Activated CD8-positive, alpha-beta T cell treated with anti-CD3 and anti-CD28 coated beads for 36 hours (primary cell): ENCODE results near the gene MYO18A. TPM values are rescaled to one million over a fixed set of nuclear protein-coding genes. Genes with fewer than 3 reads are reported as not detected.

Source experiments
- ATAC-seq: fragments of 200-7000 bp; cut with Tn5 transposase; one replicate; pipeline ENCODE4 v1.10.0; 2021; ENCODE audit warnings: mild to moderate bottlenecking, moderate library complexity
- CTCF ChIA-PET: fragments of 350-600 bp; sonication (Branson Sonifier 250); formaldehyde crosslinking; loops from one replicate; lab custom pipeline; 2021; ENCODE audit warnings: antibody characterized with exemption; lab: Charles Lee
- POLR2A ChIA-PET: fragments of 350-600 bp; sonication (Branson Sonifier 250); formaldehyde crosslinking; loops from one replicate; lab custom pipeline; 2021; ENCODE audit warnings: antibody characterized with exemption; lab: Charles Lee
- DNase-seq: peaks from one replicate; pipeline ENCODE4 v3.0.0-alpha.2; 2020
- H3K27ac Mint-ChIP-seq: one replicate; pipeline ENCODE4 v1.8.0; 2021; ENCODE audit warnings: mild to moderate bottlenecking, mixed read lengths
- H3K27me3 Mint-ChIP-seq: one replicate; pipeline ENCODE4 v1.8.0; 2021; ENCODE audit warnings: mixed read lengths
- H3K36me3 Mint-ChIP-seq: one replicate; pipeline ENCODE4 v1.8.0; 2021; ENCODE audit warnings: low read depth, mixed read lengths
- H3K4me1 Mint-ChIP-seq: one replicate; pipeline ENCODE4 v1.8.0; 2021; ENCODE audit warnings: low read depth, mixed read lengths
- H3K4me3 Mint-ChIP-seq: one replicate; pipeline ENCODE4 v1.8.0; 2021; ENCODE audit warnings: mild to moderate bottlenecking, moderate library complexity, mixed read lengths
- H3K9me3 Mint-ChIP-seq: one replicate; pipeline ENCODE4 v1.8.0; 2021; ENCODE audit warnings: mixed read lengths
- CTCF ChIP-seq: fragments of 200-600 bp; IDR thresholded peaks from one replicate; pipeline ENCODE4 v1.8.0; 2022; ENCODE audit warnings: antibody characterized with exemption, mild to moderate bottlenecking
- intact Hi-C: fragments of 100-400 bp; cut with micrococcal nuclease; formaldehyde crosslinking; loops from one replicate; pipeline ENCODE4 v1.10.0; 2022
- total RNA-seq, 2 experiments: library from RNA; stranded (reverse); gene quantifications; one replicate each; pipeline ENCODE4 v1.2.3, GENCODE V29; 2021

Gene MYO18A
- total RNA-seq, 2 experiments from 2014 or later = 27.5 to 29.4 TPM

- no peaks in the 10 kb centered on the region for H3K36me3 Mint-ChIP-seq
- POLR2A ChIA-PET = no interaction called here
- no peak for ATAC-seq
- peaks cover 13% of the 10 kb centered on the region for H3K4me1 Mint-ChIP-seq
- H3K27me3 Mint-ChIP-seq = no peaks in the 10 kb centered on the region
- CTCF ChIA-PET = no interaction called here
- no peaks in the 10 kb centered on the region for H3K9me3 Mint-ChIP-seq
- no peak for DNase-seq
- TF ChIP-seq CTCF = no peak
- H3K27ac Mint-ChIP-seq = no peak overlapping the region
- H3K4me3 Mint-ChIP-seq = no peak overlapping the region
- intact Hi-C loops = no loop called here
These were observed 120.9 kb downstream of the MYO18A start for GRCh38 chr17:29059281-29059680.

GRCh38 chr17:29058391-29058790, 121.8 kb downstream of the MYO18A start:
- Mint-ChIP-seq H3K36me3 (no peaks in the 10 kb centered on the region), H3K9me3 (no peaks in the 10 kb centered on the region), H3K4me1 (peaks cover 13% of the 10 kb centered on the region), H3K27ac (no peak overlapping the region), H3K4me3 (no peak overlapping the region), H3K27me3 (no peaks in the 10 kb centered on the region)
- ATAC-seq (no peak), DNase-seq (no peak)
- intact Hi-C loops = no loop called here
- ChIA-PET CTCF (no interaction called here), POLR2A (no interaction called here)
- TF ChIP-seq CTCF = no peak

GRCh38 chr17:29057361-29057760, 122.8 kb downstream of the MYO18A start:
- CTCF ChIA-PET = interaction anchor here (1.3 kb wide), 1 partner anchor 9 kb away, joined by 3 read pairs; no protein-coding TSS in a partner anchor
- no peak for TF ChIP-seq CTCF
- Mint-ChIP-seq H3K36me3 (no peaks in the 10 kb centered on the region), H3K27ac (no peak overlapping the region), H3K4me3 (no peak overlapping the region), H3K4me1 (peaks cover 13% of the 10 kb centered on the region), H3K9me3 (no peaks in the 10 kb centered on the region), H3K27me3 (no peaks in the 10 kb centered on the region)
- POLR2A ChIA-PET = interaction anchor here (1.6 kb wide), 1 partner anchor 11 kb away, joined by 4 read pairs; no protein-coding TSS in a partner anchor
- ATAC-seq (no peak), DNase-seq (no peak)
- intact Hi-C loops = no loop called here

GRCh38 chr17:29054835-29055234, 125.4 kb downstream of the MYO18A start:
- ChIA-PET POLR2A (interaction anchor here (0.9 to 1.2 kb wide), 2 partner anchors 10 to 11 kb away, joined by 3 read pairs; no protein-coding TSS in a partner anchor), CTCF (interaction anchor here (1.0 to 2.4 kb wide), 3 partner anchors 57 to 89 kb away, joined by 3 to 7 read pairs (median 3); no protein-coding TSS in a partner anchor)
- DNase-seq = no peak
- Mint-ChIP-seq H3K27me3 (no peaks in the 10 kb centered on the region), H3K4me1 (peaks cover 3% of the 10 kb centered on the region), H3K36me3 (no peaks in the 10 kb centered on the region), H3K27ac (no peak overlapping the region), H3K4me3 (no peak overlapping the region), H3K9me3 (no peaks in the 10 kb centered on the region)
- intact Hi-C loops = no loop called here
- ATAC-seq = no peak
- no peak for TF ChIP-seq CTCF

GRCh38 chr17:29051731-29052130, 128.5 kb downstream of the MYO18A start:
- Mint-ChIP-seq H3K9me3 (no peaks in the 10 kb centered on the region), H3K4me3 (no peak overlapping the region), H3K4me1 (peaks cover 5% of the 10 kb centered on the region), H3K36me3 (no peaks in the 10 kb centered on the region), H3K27me3 (no peaks in the 10 kb centered on the region), H3K27ac (no peak overlapping the region)
- DNase-seq (no peak), ATAC-seq (no peak)
- POLR2A ChIA-PET = no interaction called here
- no peak for TF ChIP-seq CTCF
- intact Hi-C loops = no loop called here
- CTCF ChIA-PET = interaction anchor here (3.8 kb wide), 1 partner anchor 65 kb away, joined by 16 read pairs; no protein-coding TSS in a partner anchor
